ENCODE measurements around the gene ADAMTS12.
"Not testable (repeated sequence)": the region's sequence is repeated elsewhere in the genome, so short reads cannot be mapped to it uniquely, and the experiment has no call there.

ADAMTS12 gene

DNA sequence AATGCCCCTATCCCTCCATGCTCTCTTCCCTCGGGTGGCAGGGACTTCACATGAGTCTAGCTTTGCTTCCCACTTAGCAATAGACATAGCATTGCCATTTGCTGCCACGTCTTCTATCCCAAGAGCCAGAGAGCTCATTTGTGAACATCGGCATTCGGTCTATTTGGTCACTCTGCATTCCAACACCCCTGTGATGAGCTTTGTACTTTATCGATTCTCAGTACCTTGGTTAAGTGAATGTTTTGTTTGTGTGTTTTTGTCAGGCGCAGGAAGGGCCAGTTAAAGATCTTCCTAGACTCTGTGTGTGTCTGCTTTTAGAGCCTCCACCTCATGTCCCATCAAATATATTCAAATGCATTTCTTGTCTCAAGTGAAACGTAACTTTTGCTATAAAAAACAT lies 309.4 kb downstream of the ADAMTS12 start:
- DNase-seq (ENCODE audit: low read depth), result no peak

DNA sequence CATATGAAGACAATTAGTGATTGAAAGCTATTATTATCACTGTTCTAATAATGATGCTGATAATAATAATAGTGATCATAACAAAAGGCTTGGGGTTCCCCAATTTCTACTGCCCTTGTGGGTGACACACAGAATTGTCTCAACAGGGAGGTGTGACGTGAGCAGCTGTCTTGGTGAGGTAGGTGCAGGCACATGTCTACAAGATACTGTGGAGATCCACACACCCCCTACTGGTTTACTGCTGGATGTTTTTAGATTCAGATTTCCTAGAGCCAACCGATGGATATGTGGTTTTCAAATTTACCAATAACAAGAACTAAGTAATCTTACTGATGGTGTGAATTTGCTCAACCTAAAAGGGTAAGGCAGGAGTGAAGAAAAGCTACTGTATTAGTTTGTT lies 312.0 kb downstream of the ADAMTS12 start:
- no peak for DNase-seq (ENCODE audit: low read depth)

DNA sequence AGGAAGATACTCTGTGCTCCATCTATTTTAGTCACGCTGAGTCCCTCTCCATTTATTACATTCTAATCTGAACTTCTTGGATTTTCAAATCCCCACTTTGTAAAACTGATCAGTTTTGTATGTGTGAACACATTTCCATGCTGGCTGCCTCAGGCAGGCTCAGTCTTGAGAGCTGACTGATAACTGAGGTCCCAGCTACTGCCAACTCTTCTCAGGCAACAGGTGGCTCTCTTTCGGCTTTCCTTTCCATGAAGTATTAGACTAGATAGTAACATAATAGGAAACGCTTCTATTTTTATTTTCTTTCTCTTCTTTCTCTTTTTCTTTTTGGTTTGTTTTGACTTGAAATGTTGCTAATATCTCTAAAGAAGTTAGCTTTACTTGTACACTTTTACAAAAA lies 312.6 kb downstream of the ADAMTS12 start:
- DNase-seq (ENCODE audit: low read depth), result no peak

DNA sequence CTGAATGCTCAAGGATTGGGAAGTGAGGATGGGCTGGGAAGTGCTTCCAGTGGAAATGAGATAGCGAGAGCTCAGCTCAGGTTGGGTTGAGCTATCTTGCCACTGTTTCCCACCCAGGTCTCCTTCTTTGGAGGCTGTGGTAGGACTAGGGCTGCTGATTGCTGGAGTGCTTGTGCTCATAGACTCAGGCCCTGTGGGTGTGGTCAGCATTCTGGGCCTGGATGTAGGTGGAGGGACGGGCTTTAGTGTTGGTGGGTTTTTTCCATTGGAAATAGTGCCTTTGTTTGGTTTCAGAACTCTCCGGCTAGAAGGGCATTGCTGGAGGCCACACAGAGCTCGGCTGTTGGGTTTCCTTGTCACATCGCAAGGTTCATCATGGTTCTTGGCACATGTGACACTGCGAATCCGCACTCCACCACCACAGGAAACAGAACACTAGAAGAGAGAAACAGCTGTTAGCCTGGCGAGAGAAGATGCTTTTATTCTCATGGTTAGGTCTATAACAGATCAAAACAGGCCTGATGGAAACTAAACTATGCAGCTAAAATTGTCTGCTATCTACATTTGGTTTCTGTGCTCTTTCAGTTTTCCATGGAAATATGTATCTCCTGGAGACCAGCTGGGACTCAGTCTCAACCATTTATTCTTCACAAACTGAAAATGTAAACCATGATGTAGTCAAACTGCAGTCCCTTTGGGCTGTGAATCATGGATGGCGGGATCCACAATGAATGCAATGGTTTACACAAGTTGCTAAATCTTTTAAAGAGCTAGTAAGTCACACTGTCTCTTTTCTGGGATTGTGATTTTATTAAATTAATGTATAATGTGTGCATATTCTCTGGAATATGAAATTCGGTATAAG lies 314.8 kb downstream of the ADAMTS12 start:
- no peak for DNase-seq (ENCODE audit: low read depth)

DNA sequence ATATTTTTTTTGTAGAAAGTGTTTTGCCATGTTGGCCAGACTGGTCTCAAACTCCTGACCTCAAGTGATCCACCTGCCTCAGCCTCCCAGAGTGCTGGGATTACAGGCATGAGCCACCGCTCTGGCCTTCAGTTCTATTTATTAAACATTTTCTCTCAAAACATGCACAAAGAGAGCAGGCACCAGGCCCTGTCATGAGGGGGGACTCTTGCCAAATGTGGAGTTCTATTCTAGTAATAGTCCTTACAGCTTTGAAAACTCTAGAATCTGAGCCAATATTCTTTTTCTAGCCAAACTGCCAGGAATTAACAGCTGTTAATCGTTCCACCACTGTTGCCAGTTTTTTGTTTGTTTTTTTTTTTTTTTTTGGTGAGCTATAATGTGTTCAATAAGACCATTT lies 326.5 kb downstream of the ADAMTS12 start:
- no peak for DNase-seq (ENCODE audit: low read depth)

DNA sequence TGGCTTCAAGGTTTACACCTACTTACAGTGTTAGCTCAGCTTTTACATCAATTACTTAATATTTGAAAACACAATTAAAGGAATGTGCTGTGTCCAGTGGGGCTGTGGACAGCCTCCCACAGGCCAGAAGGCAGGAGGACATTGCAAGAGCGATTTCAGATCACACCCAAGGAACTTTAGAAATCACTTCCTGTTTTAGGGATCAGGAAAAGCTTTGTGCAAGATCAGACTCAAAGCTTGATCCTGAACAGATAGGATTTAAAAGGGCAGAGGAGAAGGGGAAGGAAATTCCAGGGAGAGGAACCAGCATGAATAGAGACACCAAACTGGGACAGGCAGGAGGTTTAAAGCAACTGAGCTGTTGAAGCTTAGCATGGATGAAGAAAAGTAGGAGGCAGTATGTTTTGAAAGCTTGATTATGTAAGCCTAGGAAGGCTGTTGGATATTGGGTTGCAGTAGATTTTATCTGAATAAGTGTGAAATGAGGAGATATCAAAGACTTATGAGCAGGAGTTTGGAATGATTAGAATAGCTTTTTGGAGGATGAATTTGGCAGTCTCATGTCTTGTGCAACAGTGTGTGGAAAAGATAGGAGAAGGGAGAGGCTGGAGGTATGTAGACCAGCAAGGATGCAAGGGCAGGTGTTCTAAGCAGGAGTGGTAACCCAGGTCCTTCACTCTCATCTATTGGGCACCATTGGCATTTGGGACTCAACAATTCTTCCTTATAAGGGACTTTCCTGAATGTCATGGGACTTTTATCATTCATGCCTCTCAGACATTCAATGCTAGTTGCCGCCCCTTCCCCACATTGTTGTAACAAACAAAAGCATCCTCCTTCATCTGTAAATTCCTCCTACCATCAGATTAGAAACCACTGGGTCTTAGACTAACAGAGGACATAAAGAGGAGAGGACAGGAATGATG lies 327.5 kb downstream of the ADAMTS12 start:
- DNase-seq (ENCODE audit: low read depth), result no peak

DNA sequence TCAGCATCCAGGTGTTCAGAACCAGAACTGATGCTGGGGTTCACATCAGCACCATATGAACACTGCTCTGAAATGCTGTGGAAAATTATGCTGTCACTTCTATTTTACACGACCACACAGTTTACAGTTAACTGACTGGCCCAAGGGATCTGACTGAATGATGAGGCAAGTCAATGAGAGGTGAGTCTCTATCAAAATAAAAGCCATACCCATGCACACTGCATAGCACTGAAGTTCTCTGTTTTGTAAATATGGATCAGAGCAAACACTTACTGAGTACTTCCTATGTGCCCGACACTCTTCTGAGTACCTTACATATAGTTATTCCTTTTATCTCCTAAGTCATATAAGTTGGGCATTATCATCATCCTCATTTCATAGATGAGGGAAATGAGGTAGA lies 328.3 kb downstream of the ADAMTS12 start:
- DNase-seq (ENCODE audit: low read depth), result no peak

DNA sequence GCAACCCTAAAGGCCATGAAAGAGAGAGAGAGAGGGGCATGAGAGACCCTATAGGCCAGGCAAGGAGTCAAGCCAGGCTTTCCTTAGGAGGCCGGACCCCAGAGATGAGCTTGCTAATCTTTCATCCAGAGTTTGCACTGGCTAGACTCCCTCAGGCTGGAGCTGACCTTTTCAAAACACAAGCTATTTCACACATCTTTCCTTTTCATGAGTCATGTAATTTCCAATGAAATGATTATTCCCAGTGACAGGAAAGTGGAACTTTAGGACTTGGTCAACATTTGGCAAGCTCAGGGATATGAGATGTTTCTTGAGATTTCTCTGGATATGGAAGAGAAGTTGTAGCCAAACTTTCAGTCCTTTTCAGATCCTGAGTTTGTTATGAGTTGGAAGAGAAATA lies 333.3 kb downstream of the ADAMTS12 start:
- DNase-seq (ENCODE audit: low read depth), result no peak

DNA sequence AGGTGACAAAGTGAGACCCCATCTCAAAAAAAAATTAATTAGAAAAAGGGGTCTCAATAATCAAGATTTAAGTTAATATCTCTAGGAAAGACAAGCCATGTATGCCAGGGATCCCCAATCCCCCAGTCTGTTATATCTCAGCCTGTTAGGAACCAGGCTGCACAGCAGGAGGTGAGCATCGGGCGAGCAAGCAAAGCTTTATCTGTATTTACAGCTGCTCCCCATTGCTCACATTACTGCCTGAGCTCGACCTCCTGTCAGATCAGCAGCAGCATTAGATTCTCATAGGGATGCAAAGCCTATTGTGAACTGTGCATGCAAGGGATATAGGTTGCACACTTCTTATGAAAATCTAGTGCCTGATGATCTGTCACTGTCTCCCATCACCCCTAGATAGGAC lies 334.2 kb downstream of the ADAMTS12 start:
- no peak for DNase-seq (ENCODE audit: low read depth)

DNA sequence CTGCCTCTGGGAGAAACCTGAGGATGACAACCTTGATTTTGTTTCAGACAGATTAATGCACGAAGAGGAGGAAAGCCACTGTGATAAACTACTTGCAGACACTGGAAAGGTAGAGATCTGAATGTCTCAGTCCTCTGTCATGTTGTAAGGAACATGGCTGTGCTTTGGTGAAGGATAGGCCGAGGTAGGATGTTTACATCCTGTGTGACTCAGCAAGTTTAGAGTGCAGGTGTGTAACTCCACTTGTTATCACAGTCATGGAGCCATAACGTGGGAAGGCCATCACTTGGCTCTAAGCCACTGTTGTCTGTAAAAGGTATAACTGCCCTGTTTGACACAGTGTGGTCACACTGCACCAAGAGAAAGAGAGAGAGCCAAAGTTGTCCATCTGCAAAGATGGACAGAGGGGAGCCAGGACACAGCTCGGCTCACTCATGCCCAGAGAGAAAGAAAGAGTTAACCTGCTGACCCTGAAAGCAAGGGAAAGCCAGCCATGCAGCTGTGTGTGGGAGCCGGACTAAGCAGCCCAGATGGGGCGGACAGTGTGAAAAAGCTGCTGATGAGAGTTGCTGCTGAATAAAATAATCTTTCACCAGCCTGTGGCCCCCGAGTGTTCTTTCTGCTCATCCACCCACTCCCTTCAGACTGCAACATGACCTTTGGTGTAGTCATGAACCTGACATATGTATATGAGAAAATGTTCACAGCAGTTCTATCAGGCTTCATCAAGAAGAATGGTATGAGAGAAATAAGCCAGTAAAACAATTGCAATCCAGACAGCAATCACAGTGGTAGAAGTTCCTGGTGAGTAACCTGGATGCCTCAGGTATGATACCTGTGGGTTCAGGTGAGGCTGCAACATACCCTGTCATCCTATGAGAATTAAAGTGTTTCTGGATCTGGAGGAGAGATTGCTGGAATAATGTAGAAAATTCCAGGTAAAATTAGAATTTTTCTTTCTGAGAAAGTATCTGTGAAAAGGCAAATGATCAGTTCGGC lies 335.2 kb downstream of the ADAMTS12 start:
- DNase-seq (ENCODE audit: low read depth), result no peak

DNA sequence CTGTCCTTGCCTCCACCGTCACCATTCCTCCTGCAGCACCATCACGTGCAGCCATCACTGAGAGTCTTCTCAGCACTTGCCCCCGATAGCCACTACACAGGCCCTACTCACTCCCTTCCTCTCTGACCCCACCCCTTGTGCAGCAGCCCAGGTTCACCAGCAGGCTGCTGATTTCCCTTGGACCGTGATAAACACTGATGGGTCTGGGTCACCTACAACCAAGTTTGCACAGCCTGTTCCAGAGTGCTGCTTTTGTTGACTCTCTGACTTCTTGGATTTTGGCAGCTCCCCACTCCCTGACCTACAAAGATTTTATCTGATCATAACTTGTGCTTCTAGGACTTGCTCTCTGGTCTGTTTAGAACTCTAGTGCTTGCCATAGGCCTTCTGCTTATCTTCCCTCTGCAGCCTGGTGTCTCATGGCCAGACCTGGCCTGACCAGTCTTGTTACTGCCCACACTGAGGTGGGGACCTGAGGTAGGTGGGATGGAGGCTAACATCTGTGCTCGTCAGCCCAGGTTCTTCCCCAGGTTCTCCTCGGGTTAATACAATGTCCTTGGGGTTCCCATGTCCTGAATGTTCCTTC lies 341.7 kb downstream of the ADAMTS12 start:
- DNase-seq (ENCODE audit: low read depth), result no peak

DNA sequence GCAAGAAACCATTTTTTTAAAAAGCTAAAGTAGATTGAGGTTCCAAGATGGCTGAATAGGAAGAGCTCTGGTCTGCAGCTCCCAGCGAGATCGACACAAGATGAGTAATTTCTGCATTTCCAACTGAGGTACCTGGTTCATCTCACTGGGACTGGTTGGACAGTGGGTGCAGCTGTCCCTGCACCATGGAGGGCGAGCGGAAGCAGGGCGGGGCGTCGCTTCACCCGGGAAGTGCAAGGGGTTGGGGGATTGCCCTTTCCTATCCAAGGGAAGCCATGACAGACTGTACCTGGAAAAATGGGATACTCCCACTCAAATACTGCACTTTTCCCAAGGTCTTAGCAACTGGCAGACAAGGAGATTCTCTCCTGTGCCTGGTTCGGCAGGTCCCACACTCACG lies 352.0 kb downstream of the ADAMTS12 start:
- not testable (repeated sequence) for DNase-seq (ENCODE audit: low read depth)

DNA sequence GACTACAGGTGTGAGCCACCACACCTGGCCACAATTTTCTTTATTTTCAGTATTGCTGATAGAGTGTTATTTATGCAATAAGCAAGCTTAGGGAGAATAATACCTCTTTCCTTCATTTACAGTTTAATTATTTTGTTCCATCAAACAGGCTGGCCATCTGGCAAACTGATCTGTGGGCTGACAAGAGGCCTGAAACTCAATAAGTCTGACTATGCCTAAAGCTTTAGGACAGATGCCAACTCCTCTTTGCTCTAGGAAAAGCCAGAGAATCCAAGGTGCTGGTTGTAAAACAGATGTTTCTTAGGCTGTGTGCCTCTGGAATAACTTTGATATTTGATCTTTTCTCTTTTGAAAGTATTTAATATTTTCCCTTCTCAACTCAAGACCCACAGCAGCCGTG lies 352.6 kb downstream of the ADAMTS12 start:
- no peak for DNase-seq (ENCODE audit: low read depth)

DNA sequence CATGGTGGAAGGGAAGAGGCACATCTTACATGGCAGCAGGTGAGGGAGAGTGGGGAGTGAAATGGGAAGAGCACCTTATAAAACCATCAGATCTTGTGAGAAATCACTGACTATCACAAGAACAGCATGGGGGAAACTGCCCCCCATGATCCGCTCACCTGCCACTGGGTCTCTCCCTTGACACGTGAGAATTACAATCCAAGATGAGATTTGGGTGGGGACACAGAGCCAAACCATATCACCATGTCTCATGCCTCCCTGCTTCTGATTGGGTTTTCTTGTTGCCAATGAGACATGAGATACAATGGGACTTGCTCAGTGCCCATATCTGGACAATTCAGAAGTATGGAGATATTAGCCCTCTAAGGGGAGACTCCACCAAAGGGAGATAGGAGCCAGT lies 353.6 kb downstream of the ADAMTS12 start:
- no peak for DNase-seq (ENCODE audit: low read depth)

DNA sequence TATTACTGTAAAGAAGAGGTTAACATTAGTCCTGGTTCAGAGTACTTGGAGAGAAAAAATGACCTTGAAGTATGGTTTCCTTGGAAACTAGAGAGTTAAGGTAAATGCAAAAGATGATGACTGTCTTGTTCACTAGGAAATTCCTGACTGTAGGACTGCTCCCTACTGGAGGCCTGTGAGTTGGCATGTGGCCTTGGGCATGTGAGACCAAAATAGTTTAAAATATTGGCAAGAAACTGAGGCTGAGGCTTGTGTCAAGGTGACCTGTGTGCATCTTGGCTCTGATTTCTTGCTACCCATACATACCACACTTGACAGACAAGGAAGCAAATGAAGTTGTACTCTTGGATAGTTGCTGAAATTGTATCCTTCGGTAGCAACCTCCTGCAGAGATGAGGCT lies 354.6 kb downstream of the ADAMTS12 start:
- no peak for DNase-seq (ENCODE audit: low read depth)

DNA sequence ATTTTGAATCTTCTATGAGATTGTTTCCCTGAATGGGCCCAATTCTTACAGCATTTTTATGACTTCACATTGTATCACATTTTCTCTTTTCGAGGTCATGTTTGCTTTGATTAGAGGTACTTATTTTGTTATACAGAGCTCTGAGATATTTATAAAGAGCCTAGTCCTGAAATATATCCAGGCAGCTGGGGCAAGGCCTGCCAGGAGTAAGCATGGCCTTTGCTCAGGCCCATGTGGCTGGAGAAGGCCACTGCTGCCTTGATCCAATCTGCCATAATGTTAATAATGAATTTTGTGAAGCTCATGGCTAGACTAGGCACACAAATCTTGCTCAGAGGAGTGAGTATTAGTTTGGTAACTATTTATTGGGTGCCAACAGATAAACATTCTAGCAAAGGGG lies 355.0 kb downstream of the ADAMTS12 start:
- DNase-seq (ENCODE audit: low read depth), result no peak

DNA sequence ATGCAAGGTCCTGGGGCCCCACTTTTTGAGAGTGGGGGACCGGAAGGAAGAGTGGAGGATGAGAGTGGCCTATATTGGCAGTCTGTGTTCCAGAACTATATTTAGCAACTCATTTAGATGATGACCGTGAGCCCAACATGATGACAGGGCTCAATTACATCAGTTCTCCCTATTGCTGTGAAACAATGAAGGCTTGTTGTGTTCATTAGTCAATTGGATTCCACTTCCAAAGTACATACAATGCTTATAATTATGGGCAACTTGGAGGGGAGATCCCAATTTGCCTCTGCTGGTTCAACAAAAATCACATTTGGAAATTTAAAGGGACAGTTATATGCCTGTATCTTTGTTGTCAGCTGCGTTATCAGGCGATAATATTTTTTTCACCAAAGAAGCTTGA lies 360.0 kb downstream of the ADAMTS12 start:
- no peak for DNase-seq (ENCODE audit: low read depth)

DNA sequence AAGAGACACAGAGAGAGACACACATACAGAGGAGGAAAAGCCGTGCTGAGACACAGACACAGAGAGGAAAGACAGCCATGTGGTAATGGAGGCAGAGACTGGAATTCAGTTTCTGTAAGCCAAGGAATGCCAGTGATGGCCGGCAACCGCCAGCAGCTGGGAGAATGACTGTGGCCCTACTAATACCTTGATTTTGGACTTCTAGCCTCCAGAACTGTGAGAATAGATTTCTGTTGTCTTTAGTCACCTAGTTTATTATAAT lies 360.8 kb downstream of the ADAMTS12 start:
- no peak for DNase-seq (ENCODE audit: low read depth)

DNA sequence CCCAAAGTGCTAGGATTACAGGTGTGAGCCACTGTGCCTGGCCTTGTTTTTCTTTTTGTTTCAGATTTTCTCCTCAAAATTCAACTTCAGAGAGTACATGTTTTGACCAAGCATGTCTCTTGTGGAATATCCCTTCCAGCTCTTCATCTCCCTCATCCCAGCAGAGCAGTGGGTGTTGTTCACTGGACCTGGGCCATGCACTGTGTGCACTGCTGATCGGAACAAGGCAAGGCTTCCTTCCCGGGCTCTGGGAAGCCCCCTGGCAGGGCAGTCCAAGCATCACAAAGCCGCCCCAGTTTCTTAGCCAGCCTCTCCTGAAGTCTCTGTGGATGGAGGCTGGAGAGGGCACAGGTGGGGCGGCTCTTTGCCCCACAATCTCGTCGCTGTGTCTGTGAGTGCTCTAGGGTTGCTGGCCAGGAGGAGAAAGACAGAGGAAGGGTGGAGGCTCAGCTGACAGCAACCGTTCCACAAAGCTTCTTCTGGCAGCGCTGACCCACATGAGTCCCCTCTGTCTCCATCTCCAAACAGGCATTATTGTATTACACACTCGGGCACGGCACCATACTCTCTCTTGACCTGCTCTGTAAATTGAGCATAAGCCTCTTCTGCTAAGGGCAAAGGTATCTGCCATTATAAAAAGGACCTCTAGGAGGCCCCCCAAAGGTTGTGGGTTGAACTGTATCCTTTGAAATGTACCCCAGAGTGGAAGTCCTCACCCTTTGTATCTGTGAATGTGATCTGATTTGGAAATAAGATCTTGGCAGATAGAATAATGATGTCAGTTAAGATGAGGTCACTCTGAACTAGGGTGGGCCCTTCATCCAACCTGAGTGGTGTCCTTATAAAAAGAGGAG lies 361.4 kb downstream of the ADAMTS12 start:
- DNase-seq (ENCODE audit: low read depth), result no peak

DNA sequence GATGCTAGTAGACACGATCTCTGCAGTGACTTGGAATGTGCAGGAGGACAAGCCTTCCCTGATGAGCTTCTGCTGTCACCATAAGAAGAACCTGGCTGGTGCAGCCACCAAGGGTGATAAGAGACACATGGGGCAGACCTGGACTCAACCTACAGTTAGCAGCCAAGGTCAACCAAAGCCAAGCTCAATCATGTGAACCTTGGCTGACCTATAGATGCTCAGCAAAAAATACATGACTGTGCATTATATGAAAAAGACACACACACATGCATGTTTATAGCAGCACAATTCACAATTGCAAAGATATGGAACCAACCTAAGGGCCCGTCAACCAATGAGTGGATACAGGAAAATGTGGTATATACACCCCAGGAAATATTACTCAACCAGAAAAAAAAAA lies 364.1 kb downstream of the ADAMTS12 start:
- no peak for DNase-seq (ENCODE audit: low read depth)

DNA sequence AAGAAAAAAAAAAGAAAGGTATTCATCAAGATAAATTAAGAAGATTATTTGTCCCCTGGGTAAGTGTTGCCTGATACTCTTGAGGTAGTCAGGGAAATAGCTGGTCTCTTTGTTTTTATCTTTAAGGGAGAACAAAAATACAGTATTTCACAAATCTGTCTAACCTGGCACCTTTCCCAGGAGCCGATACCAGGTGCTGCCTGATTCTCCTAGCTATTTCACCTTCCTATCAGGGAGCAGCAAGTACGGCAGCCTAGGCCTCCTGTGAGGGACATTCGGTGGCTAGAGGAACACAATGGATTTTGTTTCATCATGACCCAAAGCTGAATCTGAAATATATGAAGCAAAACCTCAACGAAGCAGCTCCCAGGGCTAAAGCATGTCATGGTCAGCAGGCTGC lies 365.0 kb downstream of the ADAMTS12 start:
- no peak for DNase-seq (ENCODE audit: low read depth)
